ENCODE results near the gene THNSL1. TPM values are rescaled to one million over a fixed set of nuclear protein-coding genes. Genes with fewer than 3 reads are reported as not detected.
A peak's percentile ranks its signal among the peaks of the same experiment; 100 is the strongest.

THNSL1 gene
- polyA plus RNA-seq, 1 of the 3 experiments (the other 2 are of a cell fraction): 1.3 TPM

DNA sequence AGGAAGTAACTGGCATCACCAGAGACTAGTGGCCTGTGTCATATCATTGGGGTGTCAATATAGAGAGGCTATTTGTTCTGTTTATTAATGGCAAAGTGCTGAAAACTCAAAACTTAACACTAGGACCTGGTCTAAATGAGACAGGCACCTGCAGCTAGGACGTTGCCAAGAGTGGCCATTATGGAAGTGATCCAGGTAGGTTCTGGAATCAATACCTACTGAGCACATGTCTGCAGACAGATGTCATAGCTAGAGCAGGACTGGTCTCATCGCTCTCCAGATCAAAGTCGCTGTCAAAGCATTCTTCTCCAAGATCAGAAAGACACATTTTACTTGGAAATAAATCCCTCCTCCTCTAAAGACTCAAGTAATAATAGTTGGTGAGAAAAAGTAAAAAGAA is 40.3 kb downstream of the THNSL1 start:
- ChIA-PET POLR2A (no interaction called here), CTCF (interaction anchor here (3.0 kb wide), 1 partner anchor 24 kb away, joined by 12 read pairs; no protein-coding TSS in a partner anchor)
- H3K4me1 ChIP-seq (ENCODE audit: control insufficient read depth in 1 of 2, insufficient read depth in 2 of 2, low read depth in 1 of 2, low read length in 1 of 2): no peaks in the 10 kb centered on the region
- no peaks in the 10 kb centered on the region for H3K79me2 ChIP-seq (ENCODE audit: insufficient read depth)
- H3K4me2 ChIP-seq: no peak overlapping the region
- no peaks in the 10 kb centered on the region for H3K36me3 ChIP-seq (replicated peaks in 1 of 2; ENCODE audit: control insufficient read depth in 1 of 2, insufficient read depth in 2 of 2, low read length in 1 of 2)
- H3F3A ChIP-seq (replicated peaks; ENCODE audit: insufficient read depth): no peaks in the 10 kb centered on the region
- H3K9ac ChIP-seq: no peak overlapping the region
- DNase-seq: no peak
- H3K4me3 ChIP-seq (ENCODE audit: low read depth in 2 of 2, low read length in 1 of 2): no peak overlapping the region
- no peaks in the 10 kb centered on the region for H3K9me2 ChIP-seq
- no peak overlapping the region for H3K27ac ChIP-seq (ENCODE audit: low read depth in 2 of 2, low read length in 1 of 2)
- H3K9me3 ChIP-seq: no peaks in the 10 kb centered on the region
- no peak for TF ChIP-seq EP300 (IDR thresholded peaks at IDR 0.05; ENCODE audit: borderline replicate concordance in 1 of 2, low read depth in 1 of 2, low read length in 1 of 2)
- 46% methylated on average over 3 of the region's 3 CpGs for WGBS (ENCODE audit: low lambda C conversion rate)
- no peaks in the 10 kb centered on the region for H4K20me1 ChIP-seq (ENCODE audit: insufficient read depth)
- no peak overlapping the region for H2AFZ ChIP-seq (ENCODE audit: low read depth)
- H3K27me3 ChIP-seq (ENCODE audit: insufficient read depth): no peaks in the 10 kb centered on the region

DNA sequence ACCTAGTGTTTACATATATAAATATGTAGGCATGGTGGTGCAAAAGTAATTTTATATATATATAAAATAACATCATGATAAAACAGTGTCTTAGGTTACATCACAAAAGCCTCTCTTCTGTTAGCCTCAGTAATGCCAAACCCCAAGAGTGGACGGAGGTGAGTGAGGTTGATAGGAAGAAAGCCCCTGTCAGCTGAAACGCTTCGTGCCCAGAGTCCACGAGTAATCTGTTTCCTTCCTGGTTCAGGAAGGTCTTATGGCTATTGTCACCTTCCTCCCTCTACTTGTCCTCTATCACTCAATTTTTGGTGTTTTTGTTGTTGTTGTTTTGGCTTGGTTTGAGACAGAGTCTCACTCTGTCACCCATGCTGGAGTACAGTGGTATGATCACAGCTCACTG is 41.5 kb downstream of the THNSL1 start:
- Histone ChIP-seq H3K9me3 (no peaks in the 10 kb centered on the region), H4K20me1 (ENCODE audit: insufficient read depth) (no peaks in the 10 kb centered on the region), H3K4me1 (ENCODE audit: control insufficient read depth in 1 of 2, insufficient read depth in 2 of 2, low read depth in 1 of 2, low read length in 1 of 2) (no peaks in the 10 kb centered on the region; a peak in 1 of 4 replicates), H3K4me3 (ENCODE audit: low read depth in 2 of 2, low read length in 1 of 2) (no peak overlapping the region), H3K36me3 (replicated peaks in 1 of 2; ENCODE audit: control insufficient read depth in 1 of 2, insufficient read depth in 2 of 2, low read length in 1 of 2) (no peaks in the 10 kb centered on the region), H3K4me2 (no peak overlapping the region), H3K9me2 (no peaks in the 10 kb centered on the region), H2AFZ (ENCODE audit: low read depth) (no peak overlapping the region), H3K9ac (no peak overlapping the region), H3F3A (replicated peaks; ENCODE audit: insufficient read depth) (no peaks in the 10 kb centered on the region), H3K27ac (ENCODE audit: low read depth in 2 of 2, low read length in 1 of 2) (no peak overlapping the region), H3K27me3 (ENCODE audit: insufficient read depth) (no peaks in the 10 kb centered on the region), H3K79me2 (ENCODE audit: insufficient read depth) (no peaks in the 10 kb centered on the region)
- ChIA-PET POLR2A (no interaction called here), CTCF (interaction anchor here (3.0 kb wide), 1 partner anchor 23 kb away, joined by 12 read pairs; no protein-coding TSS in a partner anchor)
- DNase-seq: no peak
- WGBS (ENCODE audit: low lambda C conversion rate): 90% methylated on average over 4 of the region's 4 CpGs
- no peak for TF ChIP-seq JUND (IDR thresholded peaks at IDR 0.05)
- no peak for TF ChIP-seq RAD21 (IDR thresholded peaks at IDR 0.05; ENCODE audit: low read length)
- no peak for TF ChIP-seq TAF1 (IDR thresholded peaks at IDR 0.05; ENCODE audit: borderline replicate concordance, low read depth, low read length)
- TF ChIP-seq RXRA (IDR thresholded peaks at IDR 0.05; ENCODE audit: borderline replicate concordance, low read depth): no peak
- TF ChIP-seq POLR2AphosphoS5 (IDR thresholded peaks at IDR 0.05; ENCODE audit: low read depth, low read length): no peak
- no peak for TF ChIP-seq MXI1 (IDR thresholded peaks at IDR 0.05; ENCODE audit: low read depth, low read length)

DNA sequence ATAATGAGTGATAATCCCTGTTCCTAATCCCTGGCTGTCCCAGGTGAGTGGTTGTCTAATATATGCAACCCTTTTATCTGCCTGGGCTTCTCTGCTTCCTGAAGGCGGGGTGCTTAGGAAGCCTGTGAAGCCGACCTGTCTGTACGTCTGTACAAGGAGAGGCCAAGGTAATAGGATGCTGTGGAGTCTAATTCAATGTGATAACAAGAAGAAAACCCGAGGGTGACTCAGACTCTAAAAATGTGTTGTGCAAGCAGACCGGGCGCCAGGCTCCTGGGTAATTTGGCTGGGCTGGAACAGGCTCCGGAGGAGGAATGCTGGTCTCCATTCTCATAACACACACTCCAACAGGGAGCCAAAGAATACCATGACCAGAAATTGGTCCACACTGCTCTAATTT is 43.6 kb downstream of the THNSL1 start:
- Histone ChIP-seq H2AFZ (ENCODE audit: low read depth) (peak overlapping the region; percentile 23; the same call in 1 of the 2 replicates), H3K27ac (ENCODE audit: low read depth in 2 of 2, low read length in 1 of 2) (peak overlapping the region in 1 of 2 experiments; percentile 40; a peak in 2 of 4 replicates), H3K4me1 (ENCODE audit: control insufficient read depth in 1 of 2, insufficient read depth in 2 of 2, low read depth in 1 of 2, low read length in 1 of 2) (no peaks in the 10 kb centered on the region; a peak in 1 of 4 replicates), H3K36me3 (replicated peaks in 1 of 2; ENCODE audit: control insufficient read depth in 1 of 2, insufficient read depth in 2 of 2, low read length in 1 of 2) (no peaks in the 10 kb centered on the region), H3K27me3 (ENCODE audit: insufficient read depth) (no peaks in the 10 kb centered on the region), H3K79me2 (ENCODE audit: insufficient read depth) (no peaks in the 10 kb centered on the region), H3F3A (replicated peaks; ENCODE audit: insufficient read depth) (no peaks in the 10 kb centered on the region), H3K4me3 (ENCODE audit: low read depth in 2 of 2, low read length in 1 of 2) (no peak overlapping the region), H3K9me3 (no peaks in the 10 kb centered on the region), H3K4me2 (no peak overlapping the region), H3K9ac (no peak overlapping the region), H3K9me2 (no peaks in the 10 kb centered on the region), H4K20me1 (ENCODE audit: insufficient read depth) (no peaks in the 10 kb centered on the region)
- no peak for DNase-seq
- ChIA-PET POLR2A (no interaction called here), CTCF (interaction anchor here (2.0 kb wide), 1 partner anchor 21 kb away, joined by 11 read pairs; no protein-coding TSS in a partner anchor)
- WGBS (ENCODE audit: low lambda C conversion rate): 20% methylated on average over 7 of the region's 7 CpGs
- TF ChIP-seq, protein P1, sequence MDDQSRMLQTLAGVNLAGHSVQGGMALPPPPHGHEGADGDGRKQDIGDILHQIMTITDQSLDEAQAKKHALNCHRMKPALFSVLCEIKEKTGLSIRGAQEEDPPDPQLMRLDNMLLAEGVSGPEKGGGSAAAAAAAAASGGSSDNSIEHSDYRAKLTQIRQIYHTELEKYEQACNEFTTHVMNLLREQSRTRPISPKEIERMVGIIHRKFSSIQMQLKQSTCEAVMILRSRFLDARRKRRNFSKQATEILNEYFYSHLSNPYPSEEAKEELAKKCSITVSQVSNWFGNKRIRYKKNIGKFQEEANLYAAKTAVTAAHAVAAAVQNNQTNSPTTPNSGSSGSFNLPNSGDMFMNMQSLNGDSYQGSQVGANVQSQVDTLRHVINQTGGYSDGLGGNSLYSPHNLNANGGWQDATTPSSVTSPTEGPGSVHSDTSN (IDR thresholded peaks at IDR 0.05): peak; percentile 78
- TF ChIP-seq RCOR1 (IDR thresholded peaks at IDR 0.05; ENCODE audit: low read length) (no peak), RFX5 (IDR thresholded peaks at IDR 0.05; ENCODE audit: low read length) (no peak), MEF2A (IDR thresholded peaks at IDR 0.05; ENCODE audit: borderline replicate concordance, low read depth) (no peak), FOXM1 (IDR thresholded peaks at IDR 0.05; ENCODE audit: low read depth) (no peak), TCF12 (IDR thresholded peaks at IDR 0.05) (peak; percentile 35; the same call in 1 of the 2 replicates), FOSL2 (IDR thresholded peaks at IDR 0.05; ENCODE audit: borderline replicate concordance, low read depth) (peak; percentile 69; the same call in 1 of the 2 replicates), NRF1 (IDR thresholded peaks at IDR 0.05; ENCODE audit: low read depth, low read length) (no peak), MXI1 (IDR thresholded peaks at IDR 0.05; ENCODE audit: low read depth, low read length) (no peak), TEAD4 (IDR thresholded peaks at IDR 0.05; ENCODE audit: borderline replicate concordance, insufficient read depth) (0 out of 2 replicates have a peak, but pooled peaks have one; percentile 32), NFIC (IDR thresholded peaks at IDR 0.05; ENCODE audit: borderline replicate concordance) (peak; percentile 35; the same call in 1 of the 2 replicates), JUND (IDR thresholded peaks at IDR 0.05) (peak; percentile 79)
- TF ChIP-seq, protein P2, sequence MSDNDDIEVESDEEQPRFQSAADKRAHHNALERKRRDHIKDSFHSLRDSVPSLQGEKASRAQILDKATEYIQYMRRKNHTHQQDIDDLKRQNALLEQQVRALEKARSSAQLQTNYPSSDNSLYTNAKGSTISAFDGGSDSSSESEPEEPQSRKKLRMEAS (IDR thresholded peaks at IDR 0.05; ENCODE audit: low read depth): no peak

All from SK-N-SH (cell line).